HCT116 (cell line): ENCODE data around the gene GPX3. TPM values are rescaled to one million over a fixed set of nuclear protein-coding genes. Genes with fewer than 3 reads are reported as not detected.

Source experiments
- ATAC-seq: fragments of 200-7000 bp; cut with Tn5 transposase; 2 replicates; pipeline ENCODE4 v1.9.1; 2020; ENCODE audit warnings: mild to moderate bottlenecking, moderate library complexity
- BruUV-seq: library from RNA; stranded (reverse); fragments of 400-500 nt; replicated peaks from 2 replicates; lab custom pipeline; 2021; lab: Mats Ljungman, UMichigan
- CTCF ChIA-PET: fragments of 300-600 bp; sonication (Branson Sonifier 250); formaldehyde crosslinking; loops from one replicate; lab custom pipeline; 2021; ENCODE audit warnings: antibody characterized with exemption; lab: Charles Lee
- POLR2A ChIA-PET: fragments of 300-600, 350-600 bp; sonication (Branson Sonifier 250); formaldehyde crosslinking; loops from one replicate; lab custom pipeline; 2021; ENCODE audit warnings: antibody characterized with exemption; lab: Charles Lee
- RAD21 ChIA-PET, 2 experiments: fragments of 300-600 bp; sonication (Branson Sonifier 250); formaldehyde crosslinking; loops; one replicate each; lab custom pipeline; 2023; ENCODE audit warnings: low total read pairs in 2 of 2; ENCODE audit not compliant: uncharacterized antibody in 2 of 2, unreplicated experiment in 2 of 2, low non-redundant PET in 1 of 2; lab: Charles Lee
- DNase-seq: peaks from one replicate; pipeline ENCODE4 v3.0.0-alpha.2; 2010; ENCODE audit warnings: low read depth, low spot score
- H2AFZ ChIP-seq: fragments of 200-600 bp; shearing (Covaris generic), sonication (generic); 2 replicates; pipeline ENCODE4 v1.6.1; 2017; ENCODE audit warnings: low read depth, mixed run types, mixed read lengths, antibody characterized with exemption, low read length; ENCODE audit not compliant: poor library complexity, severe bottlenecking
- H3K27ac ChIP-seq: 2 replicates; pipeline ENCODE4 v1.5.1; 2012; ENCODE audit warnings: low read depth, low read length
- H3K27me3 ChIP-seq: fragments of 200-600 bp; sonication (generic); 2 replicates; pipeline ENCODE4 v1.6.1; 2016; ENCODE audit warnings: mixed run types, low read length, mixed read lengths; ENCODE audit not compliant: insufficient read depth
- H3K36me3 ChIP-seq, 2 experiments: fragments of 200-500 bp in 1 of 2; fragments of 200-600 bp in 1 of 2; sonication (Bioruptor generic) in 1 of 2; sonication (generic) in 1 of 2; 2 replicates each; pipeline versions ENCODE4 v1.5.1 to v1.6.1; 2014 to 2016; ENCODE audit warnings: low read length in 2 of 2, inconsistent platforms in 1 of 2, mixed read lengths in 1 of 2, mixed run types in 1 of 2; ENCODE audit not compliant: insufficient read depth in 2 of 2, control insufficient read depth in 1 of 2
- H3K4me1 ChIP-seq, 2 experiments: fragments of 200-600 bp in 1 of 2; sonication (generic) in 1 of 2; 2 replicates each; pipeline versions ENCODE4 v1.5.1 to v1.6.1; 2012 to 2017; ENCODE audit warnings: low read length in 2 of 2, inconsistent platforms in 1 of 2, mild to moderate bottlenecking in 1 of 2, mixed read lengths in 1 of 2, mixed run types in 1 of 2, moderate library complexity in 1 of 2; ENCODE audit not compliant: insufficient read depth in 2 of 2, control insufficient read depth in 1 of 2
- H3K4me2 ChIP-seq: fragments of 200-600 bp; sonication (generic); 2 replicates; pipeline ENCODE4 v1.6.1; 2017; ENCODE audit warnings: mixed run types, low read length, mixed read lengths
- H3K4me3 ChIP-seq, 2 experiments: fragments of 200-600 bp in 1 of 2; sonication (generic) in 1 of 2; replicated peaks in 1 of 2; 2 replicates each; pipeline ENCODE4 v1.5.1; 2011 to 2016; ENCODE audit warnings: low read length in 2 of 2, control low read depth in 1 of 2, low read depth in 1 of 2, mild to moderate bottlenecking in 1 of 2, mixed read lengths in 1 of 2, mixed run types in 1 of 2
- H3K79me2 ChIP-seq: fragments of 200-600 bp; sonication (generic); 2 replicates; pipeline ENCODE4 v1.6.1; 2017; ENCODE audit warnings: mild to moderate bottlenecking, mixed run types, low read length, moderate library complexity, mixed read lengths; ENCODE audit not compliant: insufficient read depth
- H3K9ac ChIP-seq: fragments of 200-600 bp; sonication (generic); 2 replicates; pipeline ENCODE4 v1.6.1; 2016; ENCODE audit warnings: low read length, mixed read lengths
- H3K9me2 ChIP-seq: fragments of 200-600 bp; sonication (generic), shearing (Covaris generic); 2 replicates; pipeline ENCODE4 v1.6.1; 2017; ENCODE audit warnings: mixed run types, mild to moderate bottlenecking, moderate library complexity; ENCODE audit not compliant: insufficient read depth
- H3K9me3 ChIP-seq, 2 experiments: fragments of 200-500 bp in 1 of 2; fragments of 200-600 bp in 1 of 2; sonication (Bioruptor generic) in 1 of 2; sonication (generic) in 1 of 2; 2 replicates each; pipeline ENCODE4 v1.6.1; 2014 to 2017; ENCODE audit warnings: low read length in 2 of 2, mixed read lengths in 2 of 2, inconsistent platforms in 1 of 2, low read depth in 1 of 2, mild to moderate bottlenecking in 1 of 2, mixed run types in 1 of 2, moderate library complexity in 1 of 2; ENCODE audit not compliant: control insufficient read depth in 1 of 2, insufficient read depth in 1 of 2
- H4K20me1 ChIP-seq: fragments of 200-600 bp; sonication (generic), shearing (Covaris generic); 2 replicates; pipeline ENCODE4 v1.6.1; 2017; ENCODE audit warnings: mixed run types, mild to moderate bottlenecking, moderate library complexity; ENCODE audit not compliant: insufficient read depth
- CEBPB ChIP-seq: IDR thresholded peaks from 2 replicates; pipeline ENCODE4 v1.6.1; 2012; ENCODE audit warnings: low read depth
- ELF1 ChIP-seq: IDR thresholded peaks from 2 replicates; pipeline ENCODE4 v1.6.1; 2012; ENCODE audit warnings: low read depth, borderline replicate concordance
- EZH2 ChIP-seq: fragments of 200-600 bp; sonication (generic); IDR thresholded peaks from 2 replicates; pipeline ENCODE4 v1.6.1; 2017; ENCODE audit warnings: antibody characterized with exemption, mixed run types
- EZH2phosphoT487 ChIP-seq: fragments of 200-600 bp; IDR thresholded peaks from 2 replicates; pipeline ENCODE4 v1.6.1; 2018; ENCODE audit warnings: antibody characterized with exemption, borderline replicate concordance
- FOSL1 ChIP-seq: IDR thresholded peaks from 2 replicates; pipeline ENCODE4 v1.6.1; 2012; ENCODE audit warnings: low read depth
- JUND ChIP-seq: IDR thresholded peaks from 2 replicates; pipeline ENCODE4 v1.6.1; 2012
- MAX ChIP-seq: IDR thresholded peaks from 2 replicates; pipeline ENCODE4 v1.6.1; 2012
- SP1 ChIP-seq: IDR thresholded peaks from 2 replicates; pipeline ENCODE4 v1.6.1; 2012; ENCODE audit warnings: low read depth
- YY1 ChIP-seq: IDR thresholded peaks from 2 replicates; pipeline ENCODE4 v1.6.1; 2011; ENCODE audit warnings: low read length, low read depth, moderate library complexity, mild to moderate bottlenecking; ENCODE audit not compliant: insufficient replicate concordance; ENCODE audit errors: extremely low read depth
- intact Hi-C: fragments of 100-400 bp; cut with micrococcal nuclease; formaldehyde crosslinking; loops from 2 replicates; pipeline ENCODE4 v1.10.0; 2022
- total RNA-seq: library from RNA; stranded (reverse); gene quantifications from one replicate; pipeline ENCODE4 v1.2.1, GENCODE V29; 2021; ENCODE audit not compliant: unreplicated experiment
- TF ChIP-seq, protein P1 (sequence below): IDR thresholded peaks from 2 replicates; pipeline ENCODE4 v1.6.1; 2012; ENCODE audit warnings: low read depth

The GPX3 gene
- total RNA-seq, 1 experiment from 2014 or later: 0.96 TPM

- Histone ChIP-seq H3K27me3 (no peaks in the 10 kb centered on the region), H3K27ac (no peak overlapping the region), H3K36me3 (no peaks in the 10 kb centered on the region), H3K9me2 (no peaks in the 10 kb centered on the region), H3K9me3 (no peaks in the 10 kb centered on the region), H3K79me2 (no peaks in the 10 kb centered on the region), H2AFZ (no peak overlapping the region), H3K4me3 (no peak overlapping the region), H3K4me2 (no peak overlapping the region), H3K4me1 (no peaks in the 10 kb centered on the region), H4K20me1 (no peaks in the 10 kb centered on the region), H3K9ac (no peak overlapping the region)
- ChIA-PET POLR2A (no interaction called here), CTCF (no interaction called here), RAD21 (no interaction called here)
- BruUV-seq: no TSS peak
- ATAC-seq (no peak), DNase-seq (no peak)
- intact Hi-C loops: no loop called here
- no peak for TF ChIP-seq SP1
- TF ChIP-seq FOSL1: no peak
These were observed 2.7 kb downstream of the GPX3 start for GRCh38 chr5:151023047-151023615.

- CTCF ChIA-PET: no interaction called here
- Histone ChIP-seq H3K79me2 (no peaks in the 10 kb centered on the region), H3K4me1 (no peaks in the 10 kb centered on the region), H3K4me3 (no peak overlapping the region), H4K20me1 (no peaks in the 10 kb centered on the region), H3K36me3 (no peaks in the 10 kb centered on the region), H3K4me2 (no peak overlapping the region), H3K9me2 (no peaks in the 10 kb centered on the region), H3K27me3 (no peaks in the 10 kb centered on the region), H3K9ac (no peak overlapping the region), H2AFZ (no peak overlapping the region), H3K27ac (no peak overlapping the region), H3K9me3 (no peaks in the 10 kb centered on the region)
- RAD21 ChIA-PET: no interaction called here
- ATAC-seq (no peak), DNase-seq (no peak)
- no peak for TF ChIP-seq YY1
- TF ChIP-seq CEBPB: no peak
- TF ChIP-seq, protein P1, sequence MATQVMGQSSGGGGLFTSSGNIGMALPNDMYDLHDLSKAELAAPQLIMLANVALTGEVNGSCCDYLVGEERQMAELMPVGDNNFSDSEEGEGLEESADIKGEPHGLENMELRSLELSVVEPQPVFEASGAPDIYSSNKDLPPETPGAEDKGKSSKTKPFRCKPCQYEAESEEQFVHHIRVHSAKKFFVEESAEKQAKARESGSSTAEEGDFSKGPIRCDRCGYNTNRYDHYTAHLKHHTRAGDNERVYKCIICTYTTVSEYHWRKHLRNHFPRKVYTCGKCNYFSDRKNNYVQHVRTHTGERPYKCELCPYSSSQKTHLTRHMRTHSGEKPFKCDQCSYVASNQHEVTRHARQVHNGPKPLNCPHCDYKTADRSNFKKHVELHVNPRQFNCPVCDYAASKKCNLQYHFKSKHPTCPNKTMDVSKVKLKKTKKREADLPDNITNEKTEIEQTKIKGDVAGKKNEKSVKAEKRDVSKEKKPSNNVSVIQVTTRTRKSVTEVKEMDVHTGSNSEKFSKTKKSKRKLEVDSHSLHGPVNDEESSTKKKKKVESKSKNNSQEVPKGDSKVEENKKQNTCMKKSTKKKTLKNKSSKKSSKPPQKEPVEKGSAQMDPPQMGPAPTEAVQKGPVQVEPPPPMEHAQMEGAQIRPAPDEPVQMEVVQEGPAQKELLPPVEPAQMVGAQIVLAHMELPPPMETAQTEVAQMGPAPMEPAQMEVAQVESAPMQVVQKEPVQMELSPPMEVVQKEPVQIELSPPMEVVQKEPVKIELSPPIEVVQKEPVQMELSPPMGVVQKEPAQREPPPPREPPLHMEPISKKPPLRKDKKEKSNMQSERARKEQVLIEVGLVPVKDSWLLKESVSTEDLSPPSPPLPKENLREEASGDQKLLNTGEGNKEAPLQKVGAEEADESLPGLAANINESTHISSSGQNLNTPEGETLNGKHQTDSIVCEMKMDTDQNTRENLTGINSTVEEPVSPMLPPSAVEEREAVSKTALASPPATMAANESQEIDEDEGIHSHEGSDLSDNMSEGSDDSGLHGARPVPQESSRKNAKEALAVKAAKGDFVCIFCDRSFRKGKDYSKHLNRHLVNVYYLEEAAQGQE: no peak
- TF ChIP-seq SP1: no peak
- TF ChIP-seq MAX: no peak
- TF ChIP-seq ELF1: no peak
- no peak for TF ChIP-seq JUND
- no peak for TF ChIP-seq EZH2phosphoT487
- TF ChIP-seq EZH2: no peak
- intact Hi-C loops: no loop called here
- BruUV-seq: no TSS peak
- POLR2A ChIA-PET: no interaction called here
These were observed 3.3 kb downstream of the GPX3 start for GRCh38 chr5:151023651-151024050.
